ENCODE measurements around the gene MYH6. TPM values are rescaled to one million over a fixed set of nuclear protein-coding genes. Genes with fewer than 3 reads are reported as not detected.

The MYH6 gene
- total and polyA plus RNA-seq, 2 donors (not counting 3 experiments of a cell fraction or from before 2014, with no cell fraction given) = not detected

- POLR2A ChIA-PET = no interaction called here
- DNase-seq (ENCODE audit: low read depth, low spot score) = no peak
- H3K36me3 ChIP-seq (ENCODE audit: control insufficient read depth in 2 of 2, extremely low read depth in 1 of 2, insufficient read depth in 2 of 2, low read length in 2 of 2) = no peaks in the 10 kb centered on the region
- no peak overlapping the region for H3K27ac ChIP-seq (ENCODE audit: insufficient read depth, low read depth, low read length)
- no peak overlapping the region for H2AFZ ChIP-seq (ENCODE audit: low read depth, low read length)
- dilution Hi-C loops (cut with MboI; ENCODE audit: extremely low pct_ligation_motif_present, low sequenced_read_pairs) = no loop called here
- H3K27me3 ChIP-seq (ENCODE audit: control insufficient read depth in 2 of 2, insufficient read depth in 2 of 2, low read length in 2 of 2) = peaks cover 0 to 3% of the 10 kb centered on the region in 2 experiments
- H3K4me3 ChIP-seq (replicated peaks in 1 of 3; ENCODE audit: insufficient read depth in 1 of 3, low read depth in 1 of 3, low read length in 3 of 3) = no peak overlapping the region
- TF ChIP-seq MYC (IDR thresholded peaks at IDR 0.05; ENCODE audit: low read depth, low read length) (no peak), FOS (IDR thresholded peaks at IDR 0.05; ENCODE audit: borderline replicate concordance, insufficient read depth, low read length) (no peak), POLR2AphosphoS5 (IDR thresholded peaks at IDR 0.05; ENCODE audit: insufficient read depth, low read depth, low read length) (no peak), CTCF (IDR thresholded peaks at IDR 0.05; ENCODE audit: extremely low read depth in 1 of 2, insufficient read depth in 1 of 2, low read depth in 1 of 2, low read length in 2 of 2) (no peak), MAX (IDR thresholded peaks at IDR 0.05; ENCODE audit: insufficient read depth, insufficient read length) (no peak), GATA2 (IDR thresholded peaks at IDR 0.05; ENCODE audit: insufficient read depth, insufficient read length, low read depth, low read length) (no peak), JUN (IDR thresholded peaks at IDR 0.05; ENCODE audit: borderline replicate concordance, insufficient read depth, insufficient read length, low read depth) (no peak), EZH2 (IDR thresholded peaks at IDR 0.05; ENCODE audit: borderline replicate concordance, low read depth, low read length, severe bottlenecking) (no peak), POLR2A (IDR thresholded peaks at IDR 0.05; ENCODE audit: low read depth, low read length) (no peak)
- no peaks in the 10 kb centered on the region for H3K79me2 ChIP-seq (ENCODE audit: control insufficient read depth, insufficient read depth, low read length)
- H3K4me1 ChIP-seq (ENCODE audit: control insufficient read depth, extremely low read depth, insufficient read depth, low read length) = no peaks in the 10 kb centered on the region
- no peak overlapping the region for H3K9ac ChIP-seq (replicated peaks; ENCODE audit: extremely low read depth, insufficient read depth, low read length)
- H3K4me2 ChIP-seq (ENCODE audit: insufficient read depth, low read length) = no peak overlapping the region
- intact Hi-C loops (cut with micrococcal nuclease) = no loop called here
- no peaks in the 10 kb centered on the region for H3K9me3 ChIP-seq (replicated peaks; ENCODE audit: control insufficient read depth, insufficient read depth, low read length)
- no peaks in the 10 kb centered on the region for H4K20me1 ChIP-seq (replicated peaks; ENCODE audit: control insufficient read depth, extremely low read depth, insufficient read depth, low read length)
- no TSS peak for BruUV-seq (replicated peaks)
- no peaks in the 10 kb centered on the region for H3K9me1 ChIP-seq (replicated peaks; ENCODE audit: control insufficient read depth, extremely low read depth, insufficient read depth, low read length)
- CTCF ChIA-PET = interaction anchor here (0.6 to 2.0 kb wide), 4 partner anchors 24 to 307 kb away, joined by 3 to 4 read pairs (median 4); no protein-coding TSS in a partner anchor
- FAIRE-seq = no peak
Measured at GRCh38 chr14:23375527-23376251, 32.4 kb downstream of the MYH6 start.

All from endothelial cell of umbilical vein (primary cell).